GM19193 (cell line): ENCODE measurements around the gene RTTN.

Experiments used
- POLR2A ChIP-seq: IDR thresholded peaks from 4 replicates; pipeline ENCODE4 v1.6.1; 2011; ENCODE audit not compliant: insufficient read depth, insufficient read length; ENCODE audit errors: extremely low read depth

Gene RTTN

DNA sequence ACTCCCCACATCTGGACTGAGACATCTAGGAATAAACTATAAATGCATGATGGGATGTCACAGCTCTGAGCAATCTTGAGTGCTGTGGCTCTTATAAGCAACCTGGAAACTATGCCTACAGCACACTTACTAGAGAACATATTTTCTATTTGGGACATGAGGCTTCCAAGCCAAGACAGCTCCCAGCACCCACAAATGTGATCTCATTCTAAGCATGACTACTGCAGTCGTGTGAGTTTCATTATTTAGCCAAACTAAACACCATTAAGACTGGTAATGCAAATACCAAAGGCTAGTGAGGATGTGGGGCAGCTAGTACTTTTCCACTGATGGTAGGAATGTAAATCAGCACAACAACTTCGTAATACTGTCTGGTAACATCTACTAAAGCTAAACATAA lies 72.5 kb downstream of the RTTN start:
- TF ChIP-seq POLR2A: no peak

DNA sequence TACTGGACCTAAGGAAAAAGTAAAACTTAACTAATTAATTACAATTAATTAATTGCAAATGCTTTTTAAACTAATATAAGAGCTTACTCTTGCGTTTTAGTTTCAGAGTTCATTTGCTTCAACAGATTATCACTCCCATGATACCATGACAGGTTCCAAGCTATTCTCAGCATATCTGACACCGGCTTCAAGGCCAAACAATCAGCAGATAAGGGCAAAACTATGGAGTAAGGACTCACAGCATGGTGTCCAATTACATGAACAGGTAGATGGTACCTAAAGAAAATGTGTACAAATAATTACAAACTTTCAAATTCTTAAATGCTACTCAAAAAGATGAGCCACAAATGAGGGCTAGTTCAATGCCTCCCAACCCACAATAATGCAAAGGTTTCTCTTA lies 77.2 kb downstream of the RTTN start:
- TF ChIP-seq POLR2A: no peak

- no peak for TF ChIP-seq POLR2A
Observed at GRCh38 chr18:70127359-70127758, 78.1 kb downstream of the RTTN start.

DNA sequence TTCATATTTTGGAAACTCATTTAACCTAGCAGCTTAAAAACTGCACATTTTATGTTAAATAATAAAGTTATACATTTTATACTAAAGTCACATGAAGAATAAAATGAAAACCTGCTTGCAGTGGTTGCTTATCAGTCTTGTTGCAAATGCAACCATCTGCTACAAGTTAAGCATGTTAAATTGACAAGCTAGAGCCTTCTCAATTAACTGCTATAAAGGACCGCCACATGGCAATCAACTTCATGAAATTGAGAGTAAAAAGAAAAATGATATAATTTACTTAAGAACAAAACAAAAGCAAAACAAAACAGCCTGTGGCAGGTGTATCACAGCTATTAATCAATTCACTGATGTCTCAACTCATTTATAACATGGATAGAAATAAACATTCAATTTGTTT lies 78.7 kb downstream of the RTTN start:
- no peak for TF ChIP-seq POLR2A

- TF ChIP-seq POLR2A: no peak
Observed at GRCh38 chr18:70124139-70124538, 81.3 kb downstream of the RTTN start.

DNA sequence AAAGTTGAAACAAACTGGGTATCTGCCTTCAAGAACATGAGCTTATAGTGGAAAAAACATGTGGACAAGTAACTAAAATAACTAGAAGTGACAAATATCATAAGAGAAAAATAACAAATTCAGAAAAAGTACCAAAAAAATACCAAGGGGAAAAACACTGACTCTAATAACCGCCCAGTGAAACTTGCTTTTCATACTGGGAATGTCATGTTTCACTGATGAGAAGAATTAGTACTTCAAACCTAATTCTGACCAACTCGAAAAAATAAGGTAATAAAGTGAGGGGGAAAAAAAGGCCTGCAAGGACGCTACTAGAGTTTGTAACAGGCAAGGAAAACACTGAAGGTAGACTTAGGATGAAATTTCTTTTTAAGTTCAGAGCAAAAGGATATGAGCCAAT lies 83.6 kb downstream of the RTTN start:
- TF ChIP-seq POLR2A: no peak

GRCh38 chr18:70116949-70117348 lies 88.5 kb downstream of the RTTN start:
- TF ChIP-seq POLR2A: no peak

GRCh38 chr18:70113511-70113910 lies 92.0 kb downstream of the RTTN start:
- no peak for TF ChIP-seq POLR2A

GRCh38 chr18:70110678-70111077 lies 94.8 kb downstream of the RTTN start:
- no peak for TF ChIP-seq POLR2A

- TF ChIP-seq POLR2A: no peak
Observed at GRCh38 chr18:70107091-70107490, 98.4 kb downstream of the RTTN start.

GRCh38 chr18:70089858-70090257 lies 115.6 kb downstream of the RTTN start:
- no peak for TF ChIP-seq POLR2A

- no peak for TF ChIP-seq POLR2A
Observed at GRCh38 chr18:70086085-70086484, 119.4 kb downstream of the RTTN start.

GRCh38 chr18:70085641-70086040 lies 119.8 kb downstream of the RTTN start:
- no peak for TF ChIP-seq POLR2A

DNA sequence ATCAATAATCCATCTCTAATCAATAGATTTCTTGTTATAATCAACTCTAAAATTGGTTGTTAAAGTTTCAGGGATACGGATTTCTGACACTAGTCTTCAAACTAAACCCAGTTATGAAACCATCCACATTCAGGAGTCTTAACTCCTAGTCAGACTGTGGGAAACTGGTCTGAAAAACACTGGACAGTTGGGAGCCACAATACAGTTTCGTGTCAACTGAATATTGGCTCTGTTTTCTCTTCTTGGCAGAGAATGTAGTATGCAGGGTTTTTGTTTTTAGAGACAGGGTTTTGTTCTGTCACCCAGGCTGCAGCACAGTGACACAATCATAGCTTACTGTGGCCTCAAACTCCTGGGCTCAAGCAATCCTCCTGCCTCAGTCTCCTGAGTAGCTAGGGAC lies 123.1 kb downstream of the RTTN start:
- TF ChIP-seq POLR2A: no peak

DNA sequence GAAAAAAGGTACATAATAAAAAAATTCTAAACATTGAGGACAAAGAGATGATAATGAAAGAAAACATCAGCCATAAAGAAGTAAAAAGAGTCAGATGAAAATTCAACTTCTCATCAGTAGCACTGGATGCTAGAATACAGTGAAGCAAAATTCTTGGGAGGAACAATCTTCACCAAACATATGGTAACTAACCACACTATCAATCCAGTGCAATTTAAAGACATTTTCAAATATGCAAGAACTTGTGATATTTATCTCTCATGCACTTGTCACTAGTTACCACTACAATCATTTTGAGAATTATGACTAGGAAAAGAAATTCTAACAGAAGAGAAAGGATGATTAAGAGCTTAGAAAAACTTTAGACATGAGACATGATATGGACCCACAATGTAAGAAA lies 127.4 kb downstream of the RTTN start:
- TF ChIP-seq POLR2A: no peak

DNA sequence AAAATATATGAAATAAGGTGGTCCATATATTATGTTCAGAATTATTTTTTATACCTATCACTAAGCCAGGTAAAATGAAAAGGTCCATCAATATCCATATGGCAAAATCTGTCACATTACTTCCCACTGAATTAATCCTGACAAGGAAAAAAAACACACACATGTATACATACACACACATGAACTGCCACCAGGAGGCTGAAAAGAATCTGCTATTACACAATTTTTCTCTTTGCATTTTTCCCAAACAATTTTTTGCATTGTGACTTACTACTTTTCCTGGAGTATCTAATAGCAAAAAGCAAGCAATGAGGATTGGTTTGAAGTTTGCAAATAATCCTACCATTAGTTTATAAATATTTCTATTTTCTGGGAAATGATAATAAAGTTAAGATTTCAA lies 129.6 kb downstream of the RTTN start:
- no peak for TF ChIP-seq POLR2A

DNA sequence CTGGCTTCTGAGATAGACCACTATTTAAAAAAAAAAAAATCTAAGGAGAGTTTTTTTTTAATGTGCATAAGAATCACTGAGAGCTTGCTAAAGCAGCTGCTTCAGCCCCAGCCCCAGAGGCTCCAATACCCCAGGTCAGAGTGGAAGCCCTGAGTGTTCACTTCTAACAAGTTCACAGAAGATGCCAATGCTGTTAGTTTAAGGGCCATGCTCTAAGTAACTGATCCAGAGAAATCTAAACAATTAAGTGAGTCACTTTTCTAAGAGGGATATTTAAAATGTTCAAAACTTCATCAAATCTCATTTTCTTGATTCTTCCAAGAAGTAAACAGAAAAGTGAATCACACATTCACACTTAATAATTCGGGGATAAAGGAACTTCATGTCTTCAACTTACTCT lies 131.4 kb downstream of the RTTN start:
- TF ChIP-seq POLR2A: no peak
